HepG2 (cell line): Measurements from ENCODE around the gene CEP135. TPM values are rescaled to one million over a fixed set of nuclear protein-coding genes. Genes with fewer than 3 reads are reported as not detected.

ENCODE experiments used
- ATAC-seq: fragments of 200-7000 bp; cut with Tn5 transposase; 3 replicates; pipeline ENCODE4 v1.9.1; 2020; ENCODE audit warnings: mild to moderate bottlenecking, moderate library complexity
- BruUV-seq: library from RNA; stranded (reverse); fragments of 400-500 nt; replicated peaks from 2 replicates; lab custom pipeline; 2021; lab: Mats Ljungman, UMichigan
- CTCF ChIA-PET: fragments of 300-600 bp; formaldehyde crosslinking; extraction: SDS; loops from one replicate; lab custom pipeline; 2021; ENCODE audit warnings: low total read pairs, inconsistent platforms, low intra/inter-chr PET ratio; lab: Yijun Ruan, JAX
- POLR2A ChIA-PET: fragments of 350-600 bp; sonication (Branson Sonifier 250); formaldehyde crosslinking; loops from one replicate; lab custom pipeline; 2020; ENCODE audit warnings: antibody characterized with exemption, inconsistent platforms; lab: Yijun Ruan, JAX
- DNase-seq: peaks from one replicate; pipeline ENCODE4 v3.0.0-alpha.2; 2015; ENCODE audit warnings: low spot score
- FAIRE-seq: peaks from 3 replicates; lab custom pipeline; 2011; peaks lifted over from hg19 to GRCh38; lab: Jason Lieb, UNC
- H2AFZ ChIP-seq: one replicate; pipeline ENCODE4 v1.6.1; 2011; ENCODE audit warnings: low read length, inconsistent platforms
- H3K27ac ChIP-seq: fragments of 300-600 bp; 3 replicates; pipeline ENCODE4 v1.8.0; 2011; ENCODE audit warnings: mixed run types, mild to moderate bottlenecking, mixed read lengths, low read length, inconsistent platforms; ENCODE audit not compliant: insufficient read depth; ENCODE audit errors: extremely low read length
- H3K27me3 ChIP-seq, 2 experiments: fragments of 200-600 bp in 1 of 2; 2 replicates in 1 of 2; 3 replicates in 1 of 2; pipeline versions ENCODE4 v1.6.0 to v1.8.0; 2011; ENCODE audit warnings: low read length in 2 of 2, mild to moderate bottlenecking in 2 of 2, moderate library complexity in 2 of 2, inconsistent platforms in 1 of 2; ENCODE audit not compliant: insufficient read depth in 2 of 2, control insufficient read depth in 1 of 2
- H3K36me3 ChIP-seq, 2 experiments: fragments of 200-600 bp in 1 of 2; replicated peaks in 1 of 2; 2 replicates in 1 of 2; 3 replicates in 1 of 2; pipeline versions ENCODE4 v1.5.1 to v1.8.0; 2011; ENCODE audit warnings: low read length in 2 of 2, inconsistent platforms in 1 of 2; ENCODE audit not compliant: insufficient read depth in 2 of 2, control insufficient read depth in 1 of 2
- H3K4me1 ChIP-seq: 2 replicates; pipeline ENCODE4 v1.5.1; 2012; ENCODE audit warnings: low read length, inconsistent platforms; ENCODE audit not compliant: insufficient read depth
- H3K4me2 ChIP-seq: 2 replicates; pipeline ENCODE4 v1.6.0; 2011; ENCODE audit warnings: low read depth, low read length, inconsistent platforms
- H3K4me3 ChIP-seq, 3 experiments: fragments of 200-600 bp in 1 of 3; sonication (generic), shearing (Covaris generic) in 1 of 3; replicated peaks in 1 of 3; 2 replicates each; pipeline ENCODE4 v1.5.1; 2011 to 2016; ENCODE audit warnings: low read length in 3 of 3, inconsistent platforms in 2 of 3, low read depth in 2 of 3, mild to moderate bottlenecking in 2 of 3, control low read depth in 1 of 3, mixed read lengths in 1 of 3; ENCODE audit not compliant: insufficient read depth in 1 of 3
- H3K79me2 ChIP-seq: one replicate; pipeline ENCODE4 v1.6.1; 2011; ENCODE audit warnings: low read length, inconsistent platforms; ENCODE audit not compliant: insufficient read depth
- H3K9ac ChIP-seq: 2 replicates; pipeline ENCODE4 v1.6.0; 2011; ENCODE audit warnings: mild to moderate bottlenecking, low read depth, low read length, inconsistent platforms; ENCODE audit not compliant: insufficient read depth
- H3K9me3 ChIP-seq: 2 replicates; pipeline ENCODE4 v1.5.1; 2012; ENCODE audit warnings: mild to moderate bottlenecking, low read length
- H4K20me1 ChIP-seq: 2 replicates; pipeline ENCODE4 v1.6.0; 2011; ENCODE audit warnings: inconsistent platforms, mild to moderate bottlenecking, low read length, moderate library complexity; ENCODE audit not compliant: insufficient read depth
- CEBPZ ChIP-seq: IDR thresholded peaks from 2 replicates; pipeline ENCODE4 v1.6.1; 2012; ENCODE audit warnings: low read length, improper control_type of control experiment
- HDAC6 ChIP-seq: fragments of 200-600 bp; sonication (generic); IDR thresholded peaks from 2 replicates; pipeline ENCODE4 v1.7.0; 2017; ENCODE audit warnings: mild to moderate bottlenecking, antibody characterized with exemption, low read length, low read depth
- SIN3B ChIP-seq: fragments of 150-350 bp; IDR thresholded peaks from 2 replicates; pipeline ENCODE4 v1.6.1; 2014; ENCODE audit warnings: low read length
- ZBTB1 ChIP-seq: sonication (generic); formaldehyde crosslinking; IDR thresholded peaks from 2 replicates; pipeline ENCODE4 v1.4.0; 2020; ENCODE audit warnings: missing genetic modification reagents, borderline replicate concordance
- ZBTB7A ChIP-seq: sonication (generic); formaldehyde crosslinking; IDR thresholded peaks from 2 replicates; pipeline ENCODE4 v1.8.0; 2022; ENCODE audit warnings: mild to moderate bottlenecking, missing genetic modification reagents
- ZUFSP ChIP-seq: sonication (generic); formaldehyde crosslinking; IDR thresholded peaks from 2 replicates; pipeline ENCODE4 v1.9.0; 2021; ENCODE audit warnings: missing genetic modification reagents, mild to moderate bottlenecking, borderline replicate concordance
- in situ Hi-C: cut with HindIII; loops from 2 replicates; pipeline ENCODE4 v1.10.0; 2017; ENCODE audit warnings: low pct_unique_long_range_greater_than_20kb; ENCODE audit not compliant: extremely low pct_ligation_motif_present
- intact Hi-C: fragments of 100-400 bp; cut with micrococcal nuclease; formaldehyde crosslinking; loops from one replicate; pipeline ENCODE4 v1.10.0; 2022; ENCODE audit not compliant: unreplicated experiment
- polyA plus RNA-seq, 8 experiments: library from polyadenylated mRNA; depleted of rRNA in 3 of 8; stranded (reverse) in 7 of 8; unstranded in 1 of 8; fragments of >200 nt; fragmentation: Illumina TruSeq in 4 of 8; extraction: Trizol in 4 of 8; gene quantifications; 2 replicates each; pipeline versions ENCODE4 v1.2.1 to v1.2.3, GENCODE V29; 2011 to 2016; ENCODE audit warnings: low read depth in 4 of 8, missing spikeins in 1 of 8, mixed read lengths in 1 of 8; ENCODE audit not compliant: insufficient read depth in 1 of 8
- total RNA-seq, 5 experiments: library from RNA; depleted of rRNA; stranded (reverse); fragments of >200 nt; fragmentation: Illumina TruSeq; extraction: Trizol; gene quantifications; 2 replicates each; pipeline ENCODE4 v1.2.3, GENCODE V29; 2016; ENCODE audit warnings: low read depth in 1 of 5
- TF ChIP-seq, protein P1 (sequence below): sonication (generic); formaldehyde crosslinking; IDR thresholded peaks from 2 replicates; pipeline ENCODE4 v1.8.1; 2023; ENCODE audit warnings: mild to moderate bottlenecking, inconsistent platforms, moderate library complexity, missing genetic modification reagents, borderline replicate concordance

The CEP135 gene
- total and polyA plus RNA-seq, 2 of the 13 experiments (the other 11 are each of a cell fraction or from before 2014, with no cell fraction given), result 1.7 to 8.8 TPM

GRCh38 chr4:55904576-55904975, 44.2 kb upstream of the CEP135 start:
- POLR2A ChIA-PET, result no interaction called here
- no peak for FAIRE-seq
- no peak for ATAC-seq

More at GRCh38 chr4:55904576-55904975, 44.2 kb upstream of the CEP135 start:
- no peak for TF ChIP-seq ZBTB1
- TF ChIP-seq HDAC6, result no peak
- no peak for TF ChIP-seq ZBTB7A (CRISPR knock-in tag)
- TF ChIP-seq ZUFSP, result no peak
- no peak for TF ChIP-seq SIN3B
- TF ChIP-seq CEBPZ, result no peak
- TF ChIP-seq, protein P1, sequence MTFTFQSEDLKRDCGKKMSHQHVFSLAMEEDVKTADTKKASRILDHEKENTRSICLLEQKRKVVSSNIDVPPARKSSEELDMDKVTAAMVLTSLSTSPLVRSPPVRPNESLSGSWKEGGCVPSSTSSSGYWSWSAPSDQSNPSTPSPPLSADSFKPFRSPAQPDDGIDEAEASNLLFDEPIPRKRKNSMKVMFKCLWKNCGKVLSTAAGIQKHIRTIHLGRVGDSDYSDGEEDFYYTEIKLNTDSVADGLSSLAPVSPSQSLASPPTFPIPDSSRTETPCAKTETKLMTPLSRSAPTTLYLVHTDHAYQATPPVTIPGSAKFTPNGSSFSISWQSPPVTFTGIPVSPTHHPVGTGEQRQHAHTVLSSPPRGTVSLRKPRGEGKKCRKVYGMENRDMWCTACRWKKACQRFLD (CRISPR knock-in tag), result no peak
- CTCF ChIA-PET, result no interaction called here
- Histone ChIP-seq H3K27me3 (no peaks in the 10 kb centered on the region), H3K79me2 (no peaks in the 10 kb centered on the region), H2AFZ (no peak overlapping the region), H4K20me1 (no peaks in the 10 kb centered on the region), H3K36me3 (peaks cover 0 to 7% of the 10 kb centered on the region in 2 experiments; a peak in 1 of 5 replicates), H3K9ac (no peak overlapping the region), H3K4me2 (no peak overlapping the region), H3K9me3 (no peaks in the 10 kb centered on the region), H3K4me1 (no peaks in the 10 kb centered on the region), H3K27ac (no peak overlapping the region), H3K4me3 (no peak overlapping the region)
- DNase-seq, result no peak
- no TSS peak for BruUV-seq
- intact Hi-C loops (no loop called here), in situ Hi-C loops (no loop called here)
